Urinary bladder (tissue), 4 donors: ENCODE results near the gene ADAMTS17. TPM values are rescaled to one million over a fixed set of nuclear protein-coding genes. Genes with fewer than 3 reads are reported as not detected.

ENCODE experiments used
- DNase-seq: peaks from one replicate; pipeline ENCODE4 v3.0.0-alpha.2; 2015; ENCODE audit errors: extremely low spot score
- H3K27ac ChIP-seq: one replicate; pipeline ENCODE4 v1.5.1; 2013; ENCODE audit warnings: low read depth, mild to moderate bottlenecking, moderate library complexity
- H3K36me3 ChIP-seq: one replicate; pipeline ENCODE4 v1.6.1; 2013; ENCODE audit warnings: mild to moderate bottlenecking, moderate library complexity; ENCODE audit not compliant: insufficient read depth
- H3K4me1 ChIP-seq: one replicate; pipeline ENCODE4 v1.6.1; 2013; ENCODE audit warnings: mild to moderate bottlenecking, moderate library complexity; ENCODE audit not compliant: insufficient read depth
- H3K4me3 ChIP-seq: one replicate; pipeline ENCODE4 v1.5.1; 2013; ENCODE audit warnings: low read depth, low read length
- WGBS: extraction: QIAGEN DNeasy Blood & Tissue Kit; methylation state at CpG from one replicate; pipeline ENCODE4 v1.1.7; 2013; 5-methylcytosine and 5-hydroxymethylcytosine counted together
- polyA plus RNA-seq: library from polyadenylated mRNA; stranded (reverse); fragments of 200-250 nt; gene quantifications from one replicate; pipeline ENCODE4 v1.2.3, GENCODE V29; 2013
- total RNA-seq: library from RNA; depleted of rRNA; stranded (reverse); fragments of >200 nt; gene quantifications from one replicate; pipeline ENCODE4 v1.2.3, GENCODE V29; 2014
- donor health status: healthy with polysubstance abuse.
- donor health status: healthy.

The ADAMTS17 gene
- total and polyA plus RNA-seq, 2 donors: 2.8 to 10.7 TPM

GRCh38 chr15:100284701-100285100, 57.1 kb downstream of the ADAMTS17 start:
- Histone ChIP-seq H3K4me3 (no peak overlapping the region), H3K27ac (no peak overlapping the region), H3K4me1 (no peaks in the 10 kb centered on the region), H3K36me3 (no peaks in the 10 kb centered on the region)
- DNase-seq: no peak
- 44% methylated on average over 6 of the region's 6 CpGs for WGBS

GRCh38 chr15:100284191-100284590, 57.6 kb downstream of the ADAMTS17 start:
- H3K4me1 ChIP-seq: no peaks in the 10 kb centered on the region
- WGBS: 77% methylated on average over 5 of the region's 5 CpGs
- no peak for DNase-seq
- H3K27ac ChIP-seq: no peak overlapping the region
- H3K36me3 ChIP-seq: no peaks in the 10 kb centered on the region
- H3K4me3 ChIP-seq: no peak overlapping the region

GRCh38 chr15:100281096-100281917, 60.5 kb downstream of the ADAMTS17 start:
- DNase-seq: no peak
- WGBS: 88% methylated on average over 30 of the region's 30 CpGs

GRCh38 chr15:100279849-100280248, 61.9 kb downstream of the ADAMTS17 start:
- Histone ChIP-seq H3K4me1 (no peaks in the 10 kb centered on the region), H3K27ac (no peak overlapping the region), H3K4me3 (no peak overlapping the region), H3K36me3 (no peaks in the 10 kb centered on the region)
- DNase-seq: no peak
- 74% methylated on average over 2 of the region's 2 CpGs for WGBS

More at GRCh38 chr15:100281096-100281917, 60.5 kb downstream of the ADAMTS17 start:
- no peak overlapping the region for H3K27ac ChIP-seq
- no peak overlapping the region for H3K4me3 ChIP-seq
- H3K4me1 ChIP-seq: no peaks in the 10 kb centered on the region
- no peaks in the 10 kb centered on the region for H3K36me3 ChIP-seq

GRCh38 chr15:100279446-100279845, 62.3 kb downstream of the ADAMTS17 start:
- Histone ChIP-seq H3K4me1 (no peaks in the 10 kb centered on the region), H3K27ac (no peak overlapping the region), H3K4me3 (no peak overlapping the region), H3K36me3 (no peaks in the 10 kb centered on the region)
- 89% methylated on average over 7 of the region's 7 CpGs for WGBS
- no peak for DNase-seq

GRCh38 chr15:100278596-100279380, 63.0 kb downstream of the ADAMTS17 start:
- H3K4me3 ChIP-seq: no peak overlapping the region
- no peak overlapping the region for H3K27ac ChIP-seq
- H3K4me1 ChIP-seq: no peaks in the 10 kb centered on the region
- WGBS: 84% methylated on average over 14 of the region's 14 CpGs
- DNase-seq: no peak
- no peaks in the 10 kb centered on the region for H3K36me3 ChIP-seq

GRCh38 chr15:100277087-100277855, 64.5 kb downstream of the ADAMTS17 start:
- H3K27ac ChIP-seq: no peak overlapping the region
- 41% methylated on average over 17 of the region's 17 CpGs for WGBS
- no peaks in the 10 kb centered on the region for H3K4me1 ChIP-seq
- no peak overlapping the region for H3K4me3 ChIP-seq
- H3K36me3 ChIP-seq: no peaks in the 10 kb centered on the region
- DNase-seq: no peak

GRCh38 chr15:100276506-100276905, 65.3 kb downstream of the ADAMTS17 start:
- H3K4me3 ChIP-seq: no peak overlapping the region
- H3K27ac ChIP-seq: no peak overlapping the region
- 25% methylated on average over 8 of the region's 8 CpGs for WGBS
- H3K36me3 ChIP-seq: no peaks in the 10 kb centered on the region
- DNase-seq: no peak
- H3K4me1 ChIP-seq: no peaks in the 10 kb centered on the region

GRCh38 chr15:100275641-100276040, 66.1 kb downstream of the ADAMTS17 start:
- WGBS: 93% methylated on average over 6 of the region's 6 CpGs

GRCh38 chr15:100269831-100270230, 71.9 kb downstream of the ADAMTS17 start:
- no peak for DNase-seq
- Histone ChIP-seq H3K27ac (no peak overlapping the region), H3K4me3 (no peak overlapping the region), H3K36me3 (no peaks in the 10 kb centered on the region), H3K4me1 (no peaks in the 10 kb centered on the region)
- WGBS: 75% methylated on average over 3 of the region's 3 CpGs

More at GRCh38 chr15:100275641-100276040, 66.1 kb downstream of the ADAMTS17 start:
- Histone ChIP-seq H3K27ac (no peak overlapping the region), H3K36me3 (no peaks in the 10 kb centered on the region), H3K4me3 (no peak overlapping the region), H3K4me1 (no peaks in the 10 kb centered on the region)
- DNase-seq: no peak

- WGBS: 76% methylated on average over 10 of the region's 10 CpGs
- Histone ChIP-seq H3K4me1 (no peaks in the 10 kb centered on the region), H3K36me3 (no peaks in the 10 kb centered on the region), H3K27ac (no peak overlapping the region), H3K4me3 (no peak overlapping the region)
- no peak for DNase-seq
These were observed 75.6 kb downstream of the ADAMTS17 start for GRCh38 chr15:100266166-100266565.

- DNase-seq: no peak
- Histone ChIP-seq H3K36me3 (no peaks in the 10 kb centered on the region), H3K4me1 (no peaks in the 10 kb centered on the region), H3K27ac (no peak overlapping the region), H3K4me3 (no peak overlapping the region)
- 89% methylated on average over 2 of the region's 2 CpGs for WGBS
These were observed 76.1 kb downstream of the ADAMTS17 start for GRCh38 chr15:100265641-100266035.

GRCh38 chr15:100264994-100265640, 76.7 kb downstream of the ADAMTS17 start:
- Histone ChIP-seq H3K27ac (no peak overlapping the region), H3K36me3 (no peaks in the 10 kb centered on the region), H3K4me3 (no peak overlapping the region), H3K4me1 (no peaks in the 10 kb centered on the region)
- DNase-seq: no peak
- WGBS: 87% methylated on average over 21 of the region's 21 CpGs
